ENCODE results near the gene CDR2. TPM values are rescaled to one million over a fixed set of nuclear protein-coding genes. Genes with fewer than 3 reads are reported as not detected.

CDR2 gene
- total and polyA plus RNA-seq, 9 of the 15 experiments (the other 6 are each of a cell fraction or from before 2014, with no cell fraction given) = 4.6 to 30.3 (median 19.9) TPM

DNA sequence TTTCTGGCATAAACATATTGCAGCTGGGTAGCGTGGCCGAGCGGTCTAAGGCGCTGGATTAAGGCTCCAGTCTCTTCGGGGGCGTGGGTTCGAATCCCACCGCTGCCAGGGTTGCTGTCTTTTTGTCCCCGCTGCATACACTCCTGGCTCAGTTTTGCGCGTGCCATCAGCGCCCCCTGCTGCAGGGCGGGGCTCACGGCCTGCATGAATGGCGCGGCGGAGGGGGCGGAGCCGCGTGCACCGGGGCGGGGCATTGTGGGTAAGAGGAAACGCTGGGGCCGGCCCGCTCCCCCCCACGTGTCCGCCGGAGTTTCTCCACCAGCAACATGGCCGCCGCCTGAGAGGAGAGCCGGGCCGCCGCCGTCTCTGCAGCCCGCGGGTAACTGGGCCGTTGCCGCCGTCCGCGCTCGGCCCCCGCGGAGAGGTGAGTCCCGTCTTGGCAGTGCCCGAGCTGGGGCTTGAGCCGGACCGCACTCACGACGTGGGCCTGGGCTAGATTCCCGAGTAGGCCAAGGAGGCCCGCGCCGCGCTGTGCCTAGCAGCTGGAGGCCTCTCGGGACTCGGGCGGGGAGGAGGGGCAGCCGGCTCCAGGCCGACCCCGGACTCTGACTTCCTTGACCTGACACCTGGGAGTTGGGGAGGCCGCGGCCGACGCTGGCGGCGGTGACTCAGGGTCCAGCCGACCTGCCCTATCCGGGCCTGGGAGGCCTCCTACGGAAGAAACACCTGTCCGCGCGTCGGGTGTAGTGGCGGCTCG is 77.1 kb downstream of the CDR2 start, which contains the start of gene POLR3E (continued):
- TF ChIP-seq, protein P1, sequence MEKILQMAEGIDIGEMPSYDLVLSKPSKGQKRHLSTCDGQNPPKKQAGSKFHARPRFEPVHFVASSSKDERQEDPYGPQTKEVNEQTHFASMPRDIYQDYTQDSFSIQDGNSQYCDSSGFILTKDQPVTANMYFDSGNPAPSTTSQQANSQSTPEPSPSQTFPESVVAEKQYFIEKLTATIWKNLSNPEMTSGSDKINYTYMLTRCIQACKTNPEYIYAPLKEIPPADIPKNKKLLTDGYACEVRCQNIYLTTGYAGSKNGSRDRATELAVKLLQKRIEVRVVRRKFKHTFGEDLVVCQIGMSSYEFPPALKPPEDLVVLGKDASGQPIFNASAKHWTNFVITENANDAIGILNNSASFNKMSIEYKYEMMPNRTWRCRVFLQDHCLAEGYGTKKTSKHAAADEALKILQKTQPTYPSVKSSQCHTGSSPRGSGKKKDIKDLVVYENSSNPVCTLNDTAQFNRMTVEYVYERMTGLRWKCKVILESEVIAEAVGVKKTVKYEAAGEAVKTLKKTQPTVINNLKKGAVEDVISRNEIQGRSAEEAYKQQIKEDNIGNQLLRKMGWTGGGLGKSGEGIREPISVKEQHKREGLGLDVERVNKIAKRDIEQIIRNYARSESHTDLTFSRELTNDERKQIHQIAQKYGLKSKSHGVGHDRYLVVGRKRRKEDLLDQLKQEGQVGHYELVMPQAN (IDR thresholded peaks at IDR 0.05; ENCODE audit: borderline replicate concordance) = peak; percentile 97
- peak; percentile 33 for TF ChIP-seq HDAC3 (IDR thresholded peaks at IDR 0.05; ENCODE audit: borderline replicate concordance, partially characterized antibody)
- TF ChIP-seq, protein P2, sequence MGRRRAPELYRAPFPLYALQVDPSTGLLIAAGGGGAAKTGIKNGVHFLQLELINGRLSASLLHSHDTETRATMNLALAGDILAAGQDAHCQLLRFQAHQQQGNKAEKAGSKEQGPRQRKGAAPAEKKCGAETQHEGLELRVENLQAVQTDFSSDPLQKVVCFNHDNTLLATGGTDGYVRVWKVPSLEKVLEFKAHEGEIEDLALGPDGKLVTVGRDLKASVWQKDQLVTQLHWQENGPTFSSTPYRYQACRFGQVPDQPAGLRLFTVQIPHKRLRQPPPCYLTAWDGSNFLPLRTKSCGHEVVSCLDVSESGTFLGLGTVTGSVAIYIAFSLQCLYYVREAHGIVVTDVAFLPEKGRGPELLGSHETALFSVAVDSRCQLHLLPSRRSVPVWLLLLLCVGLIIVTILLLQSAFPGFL (CRISPR knock-in tag; IDR thresholded peaks at IDR 0.05) = no peak
- no peak for TF ChIP-seq TEAD2 (tag; IDR thresholded peaks at IDR 0.05)
- peak; percentile 79 for TF ChIP-seq U2AF1 (optimal IDR thresholded peaks at IDR 0.05; ENCODE audit: low read depth, low read length)
- TF ChIP-seq CEBPG (CRISPR knock-in tag; IDR thresholded peaks at IDR 0.05) = no peak; the same call in 1 of the 2 replicates
- peak in 1 of 2 experiments; percentile 60; a peak in 2 of 4 replicates for TF ChIP-seq CEBPG (tag; conservative IDR thresholded peaks at IDR 0.05 in 1 of 2, IDR thresholded peaks at IDR 0.05 in 1 of 2)
- TF ChIP-seq SIX5 (IDR thresholded peaks at IDR 0.05; ENCODE audit: borderline replicate concordance in 1 of 2, insufficient read depth in 1 of 2, low read depth in 1 of 2, low read length in 2 of 2) = no peak
- no peak; the same call in 1 of the 2 replicates for TF ChIP-seq PHF21A (IDR thresholded peaks at IDR 0.05; ENCODE audit: borderline replicate concordance, low read depth)
- TF ChIP-seq, protein P3, sequence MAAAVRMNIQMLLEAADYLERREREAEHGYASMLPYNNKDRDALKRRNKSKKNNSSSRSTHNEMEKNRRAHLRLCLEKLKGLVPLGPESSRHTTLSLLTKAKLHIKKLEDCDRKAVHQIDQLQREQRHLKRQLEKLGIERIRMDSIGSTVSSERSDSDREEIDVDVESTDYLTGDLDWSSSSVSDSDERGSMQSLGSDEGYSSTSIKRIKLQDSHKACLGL (CRISPR knock-in tag; IDR thresholded peaks at IDR 0.05; ENCODE audit: borderline replicate concordance, poor library complexity, severe bottlenecking) = peak; percentile 94
- TF ChIP-seq ZNF780A (CRISPR knock-in tag; IDR thresholded peaks at IDR 0.05) = no peak
- TF ChIP-seq PCBP1 (IDR thresholded peaks at IDR 0.05; ENCODE audit: low read depth, low read length, poor library complexity, severe bottlenecking) = no peak
- TF ChIP-seq, protein P4, sequence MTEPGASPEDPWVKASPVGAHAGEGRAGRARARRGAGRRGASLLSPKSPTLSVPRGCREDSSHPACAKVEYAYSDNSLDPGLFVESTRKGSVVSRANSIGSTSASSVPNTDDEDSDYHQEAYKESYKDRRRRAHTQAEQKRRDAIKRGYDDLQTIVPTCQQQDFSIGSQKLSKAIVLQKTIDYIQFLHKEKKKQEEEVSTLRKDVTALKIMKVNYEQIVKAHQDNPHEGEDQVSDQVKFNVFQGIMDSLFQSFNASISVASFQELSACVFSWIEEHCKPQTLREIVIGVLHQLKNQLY (CRISPR knock-in tag; conservative IDR thresholded peaks at IDR 0.05) = no peak
- TF ChIP-seq HDAC2 (IDR thresholded peaks at IDR 0.05) = 0 out of 2 replicates have a peak, but pooled peaks have one; percentile 14
- TF ChIP-seq FOXJ2 (tag; IDR thresholded peaks at IDR 0.05) = peak; percentile 86
- peak; percentile 96 for TF ChIP-seq RBM39 (optimal IDR thresholded peaks at IDR 0.05; ENCODE audit: low read depth, low read length)
- TF ChIP-seq ZNF699 (CRISPR knock-in tag; IDR thresholded peaks at IDR 0.05; ENCODE audit: insufficient replicate concordance) = no peak
- no peak for TF ChIP-seq MAFF (IDR thresholded peaks at IDR 0.05; ENCODE audit: low read length)
- TF ChIP-seq, protein P5, sequence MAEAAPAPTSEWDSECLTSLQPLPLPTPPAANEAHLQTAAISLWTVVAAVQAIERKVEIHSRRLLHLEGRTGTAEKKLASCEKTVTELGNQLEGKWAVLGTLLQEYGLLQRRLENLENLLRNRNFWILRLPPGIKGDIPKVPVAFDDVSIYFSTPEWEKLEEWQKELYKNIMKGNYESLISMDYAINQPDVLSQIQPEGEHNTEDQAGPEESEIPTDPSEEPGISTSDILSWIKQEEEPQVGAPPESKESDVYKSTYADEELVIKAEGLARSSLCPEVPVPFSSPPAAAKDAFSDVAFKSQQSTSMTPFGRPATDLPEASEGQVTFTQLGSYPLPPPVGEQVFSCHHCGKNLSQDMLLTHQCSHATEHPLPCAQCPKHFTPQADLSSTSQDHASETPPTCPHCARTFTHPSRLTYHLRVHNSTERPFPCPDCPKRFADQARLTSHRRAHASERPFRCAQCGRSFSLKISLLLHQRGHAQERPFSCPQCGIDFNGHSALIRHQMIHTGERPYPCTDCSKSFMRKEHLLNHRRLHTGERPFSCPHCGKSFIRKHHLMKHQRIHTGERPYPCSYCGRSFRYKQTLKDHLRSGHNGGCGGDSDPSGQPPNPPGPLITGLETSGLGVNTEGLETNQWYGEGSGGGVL (CRISPR knock-in tag; IDR thresholded peaks at IDR 0.05) = no peak
- TF ChIP-seq ZNF175 (CRISPR knock-in tag; IDR thresholded peaks at IDR 0.05; ENCODE audit: low read depth) = peak; percentile 64; the same call in 1 of the 2 replicates
